HG02840 (cell line): Measurements from ENCODE around the gene ACD.

Source experiments
- ATAC-seq: cut with Tn5 transposase; IDR thresholded peaks from one replicate; pipeline ENCODE4 v1.9.1; 2021; ENCODE audit warnings: mild to moderate bottlenecking, moderate library complexity, moderate number of reproducible peaks; ENCODE audit not compliant: unreplicated experiment, low FRiP score

ACD gene

GRCh38 chr16:67663151-67663876 is 3.3 kb upstream of the ACD start:
- ATAC-seq, result no peak

GRCh38 chr16:67662653-67663010 is 2.6 kb upstream of the ACD start:
- ATAC-seq, result no peak

- ATAC-seq, result no peak
Measured at GRCh38 chr16:67661886-67662652, 2.0 kb upstream of the ACD start.

GRCh38 chr16:67661101-67661761 is 1.2 kb upstream of the ACD start:
- ATAC-seq, result peak; percentile 1

GRCh38 chr16:67660564-67661028 is 536 bp upstream of the ACD start, which contains the start of gene PARD6A:
TSS of gene PARD6A (plus strand) at chr16:67660960. CDS start at chr16:67661039, 79 bp downstream.
- ATAC-seq, result peak; percentile 68

- ATAC-seq, result no peak
Measured at GRCh38 chr16:67658849-67659674, 998 bp downstream of the ACD start.

GRCh38 chr16:67657751-67658518 is 2.1 kb downstream of the ACD start:
- no peak for ATAC-seq

GRCh38 chr16:67657017-67657608 is 2.9 kb downstream of the ACD start:
- ATAC-seq, result no peak

GRCh38 chr16:67656344-67657016 is 3.6 kb downstream of the ACD start:
- ATAC-seq, result no peak

- ATAC-seq, result no peak
Measured at GRCh38 chr16:67655363-67655762, 4.7 kb downstream of the ACD start.

GRCh38 chr16:67654403-67654911 is 5.6 kb downstream of the ACD start:
- no peak for ATAC-seq

- no peak for ATAC-seq
Measured at GRCh38 chr16:67653789-67654402, 6.2 kb downstream of the ACD start.

GRCh38 chr16:67653128-67653788 is 6.8 kb downstream of the ACD start:
- ATAC-seq, result no peak

GRCh38 chr16:67652578-67653127 is 7.4 kb downstream of the ACD start:
- no peak for ATAC-seq

- ATAC-seq, result no peak
Measured at GRCh38 chr16:67651847-67652246, 8.2 kb downstream of the ACD start.

GRCh38 chr16:67651039-67651438 is 9.0 kb downstream of the ACD start:
- ATAC-seq, result no peak

GRCh38 chr16:67650023-67650422 is 10.0 kb downstream of the ACD start:
- ATAC-seq, result no peak
